Mesothelial cell of epicardium (in vitro differentiated cells): Measurements from ENCODE around the gene HEBP1. TPM values are rescaled to one million over a fixed set of nuclear protein-coding genes. Genes with fewer than 3 reads are reported as not detected.

Experiments
- DNase-seq, 2 experiments: peaks; one replicate each; pipeline ENCODE4 v3.0.0; 2021; ENCODE audit warnings: low spot score in 2 of 2; ENCODE audit not compliant: unreplicated experiment in 2 of 2
- H3K27ac Mint-ChIP-seq: 2 replicates; pipeline ENCODE4 v1.8.0; 2021; ENCODE audit warnings: mixed read lengths
- H3K27me3 Mint-ChIP-seq: 2 replicates; pipeline ENCODE4 v1.8.0; 2021; ENCODE audit warnings: low read depth, mixed read lengths
- H3K36me3 Mint-ChIP-seq: 2 replicates; pipeline ENCODE4 v1.8.0; 2021; ENCODE audit warnings: mixed read lengths
- H3K4me1 Mint-ChIP-seq: 2 replicates; pipeline ENCODE4 v1.8.0; 2021; ENCODE audit warnings: mixed read lengths
- H3K4me3 Mint-ChIP-seq: 2 replicates; pipeline ENCODE4 v1.8.0; 2021; ENCODE audit warnings: mild to moderate bottlenecking, moderate library complexity, mixed read lengths
- H3K9me3 Mint-ChIP-seq: 2 replicates; pipeline ENCODE4 v1.8.0; 2021; ENCODE audit warnings: mixed read lengths
- total RNA-seq: library from RNA; stranded (reverse); gene quantifications from 3 replicates; pipeline ENCODE4 v1.2.1, GENCODE V29; 2021
- TF ChIP-seq, protein P1 (sequence below): fragments of 200-600 bp; sonication (generic); IDR thresholded peaks from one replicate; pipeline ENCODE4 v1.5.0; 2021; ENCODE audit warnings: antibody characterized with exemption; ENCODE audit not compliant: unreplicated experiment

Gene HEBP1
- total RNA-seq, 1 donor from 2014 or later = 55.0 TPM

DNA sequence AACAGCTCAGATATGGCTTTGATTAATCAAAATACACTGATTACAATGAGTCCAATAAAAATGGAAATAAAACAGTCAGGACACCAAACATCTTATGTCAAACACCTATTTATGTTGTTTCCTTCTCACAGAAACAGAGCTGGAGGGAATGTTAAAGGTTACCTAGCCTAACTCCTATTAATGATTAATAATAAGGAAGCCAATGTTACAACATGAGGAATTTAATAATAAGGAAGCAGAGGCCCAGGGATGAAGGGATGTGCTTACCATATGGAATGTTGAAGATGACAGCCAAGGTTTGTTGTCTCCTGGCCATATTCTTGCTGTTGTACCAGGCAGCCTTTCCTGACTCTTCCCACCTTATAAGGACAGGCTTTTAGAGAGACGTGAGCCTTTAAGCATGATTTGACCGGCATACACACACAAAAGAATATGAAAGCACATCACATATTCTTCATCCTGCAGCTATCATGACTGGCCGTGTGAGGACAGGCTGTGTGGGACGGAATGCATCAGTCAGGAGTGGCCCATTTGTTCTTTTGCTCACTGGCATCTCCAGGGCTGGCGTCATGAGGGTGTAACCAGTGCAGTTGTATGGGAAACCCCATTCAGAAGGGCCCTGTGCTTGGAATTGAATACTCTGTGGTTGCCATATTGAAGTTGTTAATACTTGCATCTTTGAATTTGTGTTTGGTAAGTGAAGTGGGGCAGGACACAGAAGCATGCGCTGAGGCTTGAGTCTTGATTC, 45.0 kb downstream of the HEBP1 start:
- no peaks in the 10 kb centered on the region for H3K9me3 Mint-ChIP-seq
- peaks cover 2% of the 10 kb centered on the region for H3K4me1 Mint-ChIP-seq
- TF ChIP-seq, protein P1, sequence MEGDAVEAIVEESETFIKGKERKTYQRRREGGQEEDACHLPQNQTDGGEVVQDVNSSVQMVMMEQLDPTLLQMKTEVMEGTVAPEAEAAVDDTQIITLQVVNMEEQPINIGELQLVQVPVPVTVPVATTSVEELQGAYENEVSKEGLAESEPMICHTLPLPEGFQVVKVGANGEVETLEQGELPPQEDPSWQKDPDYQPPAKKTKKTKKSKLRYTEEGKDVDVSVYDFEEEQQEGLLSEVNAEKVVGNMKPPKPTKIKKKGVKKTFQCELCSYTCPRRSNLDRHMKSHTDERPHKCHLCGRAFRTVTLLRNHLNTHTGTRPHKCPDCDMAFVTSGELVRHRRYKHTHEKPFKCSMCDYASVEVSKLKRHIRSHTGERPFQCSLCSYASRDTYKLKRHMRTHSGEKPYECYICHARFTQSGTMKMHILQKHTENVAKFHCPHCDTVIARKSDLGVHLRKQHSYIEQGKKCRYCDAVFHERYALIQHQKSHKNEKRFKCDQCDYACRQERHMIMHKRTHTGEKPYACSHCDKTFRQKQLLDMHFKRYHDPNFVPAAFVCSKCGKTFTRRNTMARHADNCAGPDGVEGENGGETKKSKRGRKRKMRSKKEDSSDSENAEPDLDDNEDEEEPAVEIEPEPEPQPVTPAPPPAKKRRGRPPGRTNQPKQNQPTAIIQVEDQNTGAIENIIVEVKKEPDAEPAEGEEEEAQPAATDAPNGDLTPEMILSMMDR = no peak
- no peaks in the 10 kb centered on the region for H3K27me3 Mint-ChIP-seq
- H3K4me3 Mint-ChIP-seq = no peak overlapping the region
- no peak overlapping the region for H3K27ac Mint-ChIP-seq
- H3K36me3 Mint-ChIP-seq = peaks cover 5% of the 10 kb centered on the region
- DNase-seq = no peak

DNA sequence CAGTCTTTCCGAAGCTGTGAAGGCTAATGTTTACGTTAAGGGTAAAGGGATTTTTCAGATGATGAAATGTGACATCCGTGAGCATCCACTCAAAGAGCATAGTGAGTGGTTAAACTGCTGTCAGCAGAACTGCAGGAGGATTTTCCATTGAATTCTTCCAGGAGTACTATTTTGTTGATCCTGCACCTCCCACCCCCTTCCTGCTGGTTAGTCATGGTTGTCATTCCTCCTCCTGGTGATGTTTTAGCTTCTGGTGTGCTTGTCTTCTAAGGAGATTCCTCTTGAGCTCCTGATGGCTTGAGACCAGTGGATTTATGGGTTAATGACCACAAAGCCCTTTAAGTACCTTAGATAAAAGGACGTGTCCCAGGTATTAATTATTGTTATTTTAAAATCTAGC, 45.7 kb downstream of the HEBP1 start:
- DNase-seq = no peak
- Mint-ChIP-seq H3K27ac (no peak overlapping the region), H3K36me3 (peaks cover 12% of the 10 kb centered on the region), H3K27me3 (no peaks in the 10 kb centered on the region), H3K4me1 (peaks cover 2% of the 10 kb centered on the region), H3K9me3 (no peaks in the 10 kb centered on the region), H3K4me3 (no peak overlapping the region)
- TF ChIP-seq, protein P1 = no peak

DNA sequence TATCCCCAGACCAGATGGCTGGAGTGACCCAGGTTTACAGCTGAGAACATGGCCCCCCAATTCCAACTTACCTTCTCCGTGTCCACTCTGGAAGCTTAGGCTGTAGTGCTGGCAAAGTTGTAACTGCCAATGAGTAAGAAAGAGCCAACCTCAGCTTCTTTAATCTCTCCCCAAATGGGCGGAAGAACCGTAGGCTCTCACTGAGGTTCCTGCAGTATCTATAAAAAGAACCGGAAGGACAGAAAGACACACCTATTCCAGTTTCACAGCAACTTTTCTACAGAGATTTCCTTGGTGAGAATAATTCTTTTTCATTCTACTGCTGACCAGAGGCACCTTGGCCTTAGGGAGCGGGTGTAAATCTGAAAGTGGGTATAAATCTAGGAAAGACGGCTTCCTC, 48.0 kb downstream of the HEBP1 start, which contains the start of gene GPRC5D:
GPRC5D (minus strand) TSS at position 135 of the 400 bp plus-strand sequence. CDS start 1,786 bp downstream, outside the sequence.
- TF ChIP-seq, protein P1 = no peak
- Mint-ChIP-seq H3K4me3 (no peak within 1 kb of the TSS), H3K36me3 (peaks cover 13% of the 10 kb centered on the region), H3K27me3 (no peaks in the 10 kb centered on the region), H3K9me3 (no peaks in the 10 kb centered on the region), H3K27ac (no peak within 1 kb of the TSS), H3K4me1 (peaks cover 2% of the 10 kb centered on the region)
- DNase-seq = no peak

DNA sequence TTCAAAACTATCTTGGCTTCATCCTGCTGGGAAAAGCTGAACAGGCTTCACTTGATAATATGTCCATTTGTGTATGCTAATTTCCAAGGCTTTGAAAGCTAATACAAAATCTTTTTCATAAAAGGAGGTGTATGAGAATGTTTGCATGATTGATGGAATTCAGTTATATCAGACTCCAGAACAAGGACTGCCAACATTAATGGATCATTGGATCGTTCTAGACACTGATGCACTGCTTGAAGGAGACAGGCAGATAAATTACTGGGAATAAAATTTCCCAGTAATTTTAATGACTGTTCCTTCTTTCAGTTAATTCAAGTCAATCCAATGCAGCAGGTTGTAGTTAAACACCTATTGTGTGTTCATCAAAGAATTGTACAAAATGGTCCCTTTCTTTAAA, 48.6 kb downstream of the HEBP1 start:
- H3K4me1 Mint-ChIP-seq = peaks cover 2% of the 10 kb centered on the region
- H3K27ac Mint-ChIP-seq = no peak overlapping the region
- H3K9me3 Mint-ChIP-seq = no peaks in the 10 kb centered on the region
- H3K36me3 Mint-ChIP-seq = peaks cover 13% of the 10 kb centered on the region
- TF ChIP-seq, protein P1 = no peak
- H3K27me3 Mint-ChIP-seq = no peaks in the 10 kb centered on the region
- no peak for DNase-seq
- H3K4me3 Mint-ChIP-seq = no peak overlapping the region

DNA sequence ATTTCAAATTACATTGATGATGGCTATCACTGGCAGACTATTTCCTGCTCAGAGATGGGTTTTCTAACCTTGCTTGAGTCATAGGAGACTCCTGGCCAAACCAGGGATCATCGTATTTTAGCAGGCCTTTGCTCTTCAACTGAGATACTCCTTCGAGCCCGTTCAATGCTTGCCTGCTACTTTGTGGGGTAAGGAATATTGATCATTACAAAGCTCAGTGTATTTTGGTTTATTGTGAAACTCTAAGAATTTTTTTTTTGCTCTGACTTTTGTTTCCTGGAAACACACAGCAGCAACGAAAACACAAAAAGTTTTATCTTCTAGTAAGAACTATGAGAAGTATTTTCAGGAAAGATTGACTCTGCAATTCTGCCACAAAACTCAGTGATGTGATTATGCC, 52.2 kb downstream of the HEBP1 start:
- no peak overlapping the region for H3K27ac Mint-ChIP-seq
- H3K4me1 Mint-ChIP-seq = no peaks in the 10 kb centered on the region
- DNase-seq = no peak
- H3K9me3 Mint-ChIP-seq = no peaks in the 10 kb centered on the region
- H3K4me3 Mint-ChIP-seq = no peak overlapping the region
- no peaks in the 10 kb centered on the region for H3K27me3 Mint-ChIP-seq
- TF ChIP-seq, protein P1 = no peak
- peaks cover 10% of the 10 kb centered on the region for H3K36me3 Mint-ChIP-seq
